NCI-H1930 (cell line): ENCODE measurements around the gene WDSUB1.

ENCODE experiments used
- DNase-seq, 2 experiments: peaks; one replicate each; lab custom pipeline; 2025; lab: John Stamatoyannopoulos, UW

Gene WDSUB1

GRCh38 chr2:159266554-159266953 lies 19.9 kb downstream of the WDSUB1 start:
- DNase-seq = no peak

GRCh38 chr2:159265171-159265576 lies 21.3 kb downstream of the WDSUB1 start:
- no peak for DNase-seq

DNA sequence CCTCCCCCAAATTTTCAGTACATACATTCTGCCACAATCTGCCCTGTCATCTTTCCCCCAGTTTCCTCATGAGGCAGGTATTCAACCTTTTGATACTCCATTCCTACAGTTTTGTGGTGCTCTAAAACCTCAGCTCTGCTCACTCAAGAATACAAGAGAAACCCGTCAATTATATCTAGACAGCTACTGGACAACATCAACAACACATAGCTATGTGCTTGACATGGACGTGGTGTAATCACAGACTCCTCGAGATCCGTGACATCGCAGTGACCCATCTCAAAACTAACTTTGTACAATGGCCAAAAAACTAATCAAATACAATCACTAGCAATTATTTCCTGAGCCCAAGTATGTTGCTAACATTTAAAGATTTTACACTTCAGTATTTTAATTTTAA lies 23.6 kb downstream of the WDSUB1 start:
- no peak for DNase-seq

- no peak for DNase-seq
Measured at GRCh38 chr2:159262226-159262625, 24.3 kb downstream of the WDSUB1 start.

DNA sequence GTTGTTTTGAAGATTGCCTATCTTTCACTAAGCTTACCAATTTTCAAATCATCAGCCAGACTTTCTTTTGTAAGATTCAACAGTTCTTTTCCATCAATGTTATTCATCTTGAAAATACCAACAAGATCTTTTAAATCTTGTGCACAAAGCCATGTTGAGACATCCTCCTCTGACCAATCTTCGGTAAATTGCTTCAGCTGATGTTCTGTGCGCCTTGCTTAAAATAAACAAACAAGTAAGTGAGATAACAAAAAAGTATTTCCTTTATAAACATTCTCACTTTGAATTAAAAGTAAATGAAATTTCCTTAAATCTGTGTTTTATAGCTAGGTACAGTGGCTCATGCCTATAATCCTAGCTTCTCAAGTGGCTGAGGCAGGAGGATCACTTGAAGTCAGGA lies 30.3 kb downstream of the WDSUB1 start:
- no peak for DNase-seq

DNA sequence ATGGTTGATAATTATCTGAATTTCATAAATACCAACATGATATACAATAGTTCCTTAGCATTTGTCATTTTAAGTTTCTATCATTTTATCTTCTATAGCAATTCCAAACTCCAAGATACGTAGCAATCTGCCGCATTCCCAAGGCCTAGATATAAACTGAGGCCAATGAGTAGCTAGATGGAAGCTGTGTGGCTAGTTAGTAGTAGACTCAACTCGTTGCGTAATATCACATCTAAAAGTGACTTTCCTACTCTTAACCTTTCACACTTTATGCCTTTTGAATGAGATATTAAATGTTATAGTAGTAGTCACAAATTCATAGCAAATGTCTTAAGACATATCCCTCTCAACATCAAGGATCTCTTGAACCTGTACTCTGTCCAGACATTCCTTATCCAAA lies 33.6 kb downstream of the WDSUB1 start:
- no peak for DNase-seq

DNA sequence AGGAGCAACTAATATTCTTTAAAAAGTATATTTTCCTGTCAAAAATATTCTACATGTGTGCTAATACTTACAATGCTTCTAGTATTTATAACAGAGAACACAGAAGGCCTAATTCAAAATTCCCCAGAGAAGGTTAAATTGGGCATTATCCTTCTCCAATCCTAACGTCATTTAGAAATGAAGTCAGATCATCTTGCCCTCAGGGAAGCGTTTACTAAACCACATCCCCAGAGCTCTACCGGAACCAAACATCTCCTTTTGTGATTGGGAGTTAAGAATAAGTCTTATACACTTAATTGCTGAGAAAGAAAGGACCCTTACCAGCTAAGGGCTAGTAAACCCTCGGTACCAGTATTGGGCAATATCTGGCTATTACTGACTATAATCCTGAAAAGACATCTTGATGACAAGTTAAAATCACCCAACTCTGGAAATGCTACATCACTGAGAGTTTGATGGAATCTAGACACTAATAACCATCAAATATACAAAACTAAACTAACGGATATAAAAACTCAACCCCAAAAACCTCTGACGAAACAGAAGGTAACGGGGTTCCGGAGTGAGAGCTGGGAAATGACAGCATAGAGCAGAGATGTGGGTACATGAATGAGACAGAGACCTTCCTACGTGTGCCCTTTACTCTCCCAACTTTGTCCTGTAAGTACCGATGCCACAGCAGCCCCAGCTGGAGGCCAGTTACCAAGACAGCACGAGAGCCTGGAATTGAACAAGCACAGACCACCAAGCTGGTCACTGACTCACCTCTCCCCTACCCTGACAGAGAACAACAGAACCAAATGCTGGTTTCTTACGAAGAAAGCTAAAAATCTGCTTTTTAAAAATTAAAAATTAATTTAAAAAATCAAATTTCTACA lies 35.0 kb downstream of the WDSUB1 start:
- no peak for DNase-seq

GRCh38 chr2:159249990-159250715 lies 36.4 kb downstream of the WDSUB1 start:
- no peak for DNase-seq

DNA sequence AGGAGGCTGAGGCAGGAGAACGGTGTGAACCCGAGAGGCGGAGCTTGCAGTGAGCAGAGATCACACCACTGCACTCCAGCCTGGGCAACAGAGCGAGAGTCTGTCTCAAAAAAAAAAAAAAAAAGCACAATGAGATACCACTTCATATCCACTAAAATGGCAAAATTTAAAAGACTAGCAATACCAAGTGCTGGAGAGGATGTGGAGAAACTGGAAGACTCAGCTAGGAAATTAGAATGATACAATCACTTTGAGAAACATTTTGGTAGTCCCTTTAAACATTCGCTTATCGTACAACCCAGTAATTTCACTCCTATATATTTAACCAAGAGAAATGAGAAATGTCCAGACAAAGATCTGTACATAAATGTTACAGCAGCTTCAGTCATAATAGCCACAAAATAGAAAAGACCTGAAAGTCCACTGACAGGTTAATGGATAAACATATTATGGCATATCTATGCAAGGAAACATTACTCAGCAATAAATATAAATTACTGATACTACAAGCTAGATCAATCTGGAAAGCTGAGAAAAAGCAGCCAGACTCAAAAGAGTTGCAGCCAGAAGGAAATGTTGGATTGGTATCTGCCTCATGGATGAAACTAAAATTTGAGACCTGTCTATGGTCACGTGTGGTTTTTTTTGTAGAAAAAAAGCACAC lies 40.0 kb downstream of the WDSUB1 start:
- DNase-seq = no peak

- DNase-seq = no peak
Measured at GRCh38 chr2:159243529-159243928, 43.0 kb downstream of the WDSUB1 start.

DNA sequence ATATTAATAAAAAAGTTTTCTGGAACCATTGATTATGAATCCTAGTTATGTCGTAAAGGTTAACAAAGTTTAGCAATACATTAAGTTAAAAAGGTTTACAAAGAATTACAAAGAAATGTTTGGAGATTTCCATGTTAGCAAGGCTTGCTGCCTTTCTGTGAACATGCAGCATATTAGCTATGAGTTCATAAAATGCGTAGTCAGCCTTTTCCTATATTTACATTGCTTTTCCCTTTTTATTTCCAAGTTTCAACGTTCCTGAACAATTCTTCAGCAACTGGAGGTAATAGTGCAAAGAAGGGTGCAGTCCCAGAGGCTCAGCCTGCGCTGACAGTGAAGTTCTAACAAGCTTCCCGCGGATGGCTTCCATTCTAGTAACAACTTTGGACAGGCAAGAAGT lies 51.6 kb downstream of the WDSUB1 start:
- no peak for DNase-seq

DNA sequence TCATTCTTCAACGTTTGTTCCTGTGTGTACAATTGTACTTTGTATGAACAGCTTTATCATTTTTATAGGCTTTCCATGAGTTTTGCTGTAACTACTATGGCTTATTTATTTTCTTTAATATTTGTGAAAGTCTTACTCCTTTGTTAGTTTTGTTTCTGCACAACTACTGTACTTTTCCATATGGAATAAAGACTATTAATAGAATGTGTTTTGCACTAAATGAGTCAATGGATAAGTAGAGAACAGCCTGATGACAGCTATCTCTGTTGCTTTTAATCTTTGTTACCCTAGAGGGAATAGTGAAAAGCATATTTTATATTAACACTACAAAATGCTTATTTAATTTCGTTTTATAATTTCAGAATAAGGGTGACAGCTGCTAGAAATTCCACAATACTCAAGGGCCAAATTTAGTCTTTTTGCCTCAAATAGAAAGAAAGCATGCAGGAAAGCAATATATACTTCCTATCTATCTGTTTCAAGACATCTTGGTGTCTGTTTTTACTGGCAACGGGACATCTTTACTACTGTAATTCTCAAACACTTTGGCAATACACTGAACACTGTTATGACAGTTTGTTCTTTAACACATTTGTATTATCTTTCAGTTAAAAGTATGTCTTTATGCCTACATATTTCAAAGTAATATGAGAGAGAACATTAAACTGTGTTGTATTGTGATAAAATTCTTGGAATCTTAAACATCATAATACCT lies 53.9 kb downstream of the WDSUB1 start:
- no peak for DNase-seq

- no peak for DNase-seq
Measured at GRCh38 chr2:159230145-159230877, 56.2 kb downstream of the WDSUB1 start.

- no peak for DNase-seq
Measured at GRCh38 chr2:159229476-159230144, 56.9 kb downstream of the WDSUB1 start.

DNA sequence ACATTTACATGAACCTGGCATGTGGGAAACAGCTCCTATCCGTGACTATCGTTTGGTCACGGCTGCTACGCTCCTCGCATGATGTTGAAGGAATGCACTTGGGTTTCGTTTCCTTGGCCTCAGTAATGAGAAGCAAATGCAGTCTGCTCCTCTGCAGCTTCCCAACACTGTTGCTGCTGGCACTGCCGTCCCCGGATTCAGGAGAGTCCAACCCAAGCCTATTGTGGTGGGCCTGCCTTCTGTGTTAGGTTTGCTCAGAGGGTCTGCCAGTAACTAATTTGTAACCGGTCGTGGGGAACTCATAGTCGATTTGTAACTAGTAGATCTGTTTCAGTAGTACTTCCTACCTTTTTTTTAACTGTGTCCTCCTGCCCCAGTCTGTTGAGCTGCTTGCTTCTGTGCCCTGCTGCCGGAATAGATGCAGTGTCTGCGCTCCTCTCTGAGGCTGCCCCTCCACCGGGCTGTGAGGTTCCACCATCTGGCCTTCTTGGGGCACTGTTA lies 58.4 kb downstream of the WDSUB1 start:
- DNase-seq = no peak

GRCh38 chr2:159227467-159227866 lies 59.0 kb downstream of the WDSUB1 start:
- no peak for DNase-seq

DNA sequence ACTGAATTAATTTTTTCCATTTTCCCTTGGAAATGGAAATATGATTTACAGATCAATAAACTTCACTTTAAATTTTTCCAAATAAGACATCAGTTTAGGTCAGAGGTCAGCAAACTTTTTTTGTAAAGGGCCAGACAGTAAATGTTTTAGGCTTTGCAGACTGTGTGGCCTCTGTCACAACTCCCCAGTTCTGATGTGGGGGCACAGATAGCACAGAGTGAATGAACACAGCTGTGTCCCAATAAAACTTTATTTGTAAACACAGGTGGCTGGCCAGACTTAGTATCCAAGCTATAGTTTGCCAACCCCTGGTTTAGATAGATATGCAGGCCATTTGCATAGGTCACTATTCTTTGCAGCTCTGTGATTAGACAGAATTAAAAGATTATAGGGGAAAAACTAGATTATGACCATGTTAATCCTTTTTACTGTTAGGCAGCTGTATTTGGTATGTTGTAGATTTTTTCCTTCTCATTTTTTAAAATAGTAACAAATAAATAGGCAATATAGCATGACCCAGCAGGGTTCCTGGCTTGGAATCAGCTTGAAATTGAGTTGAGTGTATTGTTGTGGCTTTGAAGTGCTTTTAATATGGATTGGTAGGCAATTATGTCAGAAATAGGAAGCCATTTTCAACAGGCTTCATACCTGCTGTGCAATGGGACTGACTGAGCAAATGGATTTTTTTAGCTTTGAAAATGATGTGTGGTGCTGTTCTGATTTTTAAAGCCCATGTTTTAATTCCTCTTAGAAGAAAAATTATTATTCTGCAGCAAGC lies 59.7 kb downstream of the WDSUB1 start:
- no peak for DNase-seq

DNA sequence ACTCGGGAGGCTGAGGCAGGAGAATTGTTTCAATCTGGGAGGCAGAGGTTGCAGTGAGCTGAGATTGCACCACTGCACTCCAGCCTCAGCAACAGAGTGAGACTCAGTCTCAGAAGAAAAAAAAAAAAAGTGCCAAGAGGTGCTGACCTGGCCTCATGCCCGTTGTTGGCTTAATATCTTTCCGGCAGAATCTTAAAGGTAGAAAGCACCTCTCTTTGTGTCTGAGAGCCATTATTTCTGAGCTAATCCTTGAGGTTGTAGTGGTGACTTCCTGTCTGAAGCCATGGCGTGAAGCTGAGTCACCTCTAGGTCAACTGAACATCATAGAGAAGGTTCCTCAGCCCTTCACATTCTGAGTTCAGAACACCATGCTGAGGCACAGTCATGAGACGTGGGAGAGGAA lies 60.4 kb downstream of the WDSUB1 start:
- no peak for DNase-seq

- DNase-seq = no peak
Measured at GRCh38 chr2:159225025-159226016, 61.2 kb downstream of the WDSUB1 start.
